GM10266 (cell line): ENCODE measurements around the gene ALDH1L2.

Experiments used
- DNase-seq: peaks from one replicate; pipeline ENCODE4 v3.0.0; 2012; ENCODE audit errors: extremely low spot score
- TF ChIP-seq, protein P1 (sequence below): IDR thresholded peaks from 2 replicates; pipeline ENCODE4 v1.5.1; 2012; ENCODE audit warnings: mild to moderate bottlenecking, low read depth; ENCODE audit not compliant: control insufficient read depth, insufficient read depth; ENCODE audit errors: missing control alignments

ALDH1L2 gene

DNA sequence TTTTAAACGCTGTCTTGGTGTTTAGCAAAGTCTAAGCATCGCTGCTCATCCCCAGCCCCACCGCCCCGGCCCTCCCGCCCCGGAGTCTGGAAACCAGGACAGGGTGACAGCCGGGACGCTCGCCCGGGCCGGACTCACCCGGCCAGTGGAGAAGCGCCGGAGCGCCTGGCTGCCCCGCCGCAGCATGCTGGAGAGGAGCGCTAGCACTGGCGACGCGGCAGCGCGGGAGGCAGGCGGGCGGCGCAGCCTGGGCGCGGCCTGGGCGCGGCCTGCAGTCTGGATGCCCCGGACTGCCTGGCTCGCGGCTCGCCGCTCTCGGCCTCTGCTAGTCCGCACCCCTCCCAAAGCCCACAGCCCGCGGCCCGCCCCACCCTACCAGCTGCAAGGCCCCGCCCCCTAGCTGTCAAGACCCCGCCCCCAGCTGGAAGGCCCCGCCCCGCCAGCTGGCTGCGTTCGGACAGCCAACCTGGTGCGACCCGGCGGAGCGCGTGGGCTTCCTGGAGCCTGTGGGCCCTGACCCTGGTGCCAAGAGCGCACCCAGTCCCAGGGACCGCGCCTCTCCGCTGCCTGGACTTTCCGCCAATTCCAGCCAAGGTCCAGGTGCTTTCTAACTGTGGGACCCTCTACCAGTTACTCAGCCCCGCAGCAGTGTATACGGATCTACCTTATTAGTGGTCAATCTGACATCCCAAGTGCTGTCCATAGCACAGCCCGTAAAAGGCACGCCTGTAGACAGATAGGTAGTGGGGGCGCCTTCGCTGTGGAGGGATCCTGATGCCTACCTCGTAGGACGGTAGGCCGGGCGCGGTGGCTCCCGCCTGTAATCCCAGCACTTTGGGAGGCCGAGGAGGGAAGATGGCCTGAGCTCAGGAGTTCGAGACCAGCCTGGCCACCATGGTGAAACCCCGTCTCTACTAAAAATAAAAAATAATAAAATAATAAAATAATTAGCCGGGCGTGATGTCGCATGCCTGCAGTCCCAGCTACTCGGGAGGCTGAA is at the start of gene ALDH1L2:
ALDH1L2 (minus strand) TSS at position 208 of the 1,000 bp plus-strand sequence; CDS start at position 186, 22 bp downstream.
- TF ChIP-seq, protein P1, sequence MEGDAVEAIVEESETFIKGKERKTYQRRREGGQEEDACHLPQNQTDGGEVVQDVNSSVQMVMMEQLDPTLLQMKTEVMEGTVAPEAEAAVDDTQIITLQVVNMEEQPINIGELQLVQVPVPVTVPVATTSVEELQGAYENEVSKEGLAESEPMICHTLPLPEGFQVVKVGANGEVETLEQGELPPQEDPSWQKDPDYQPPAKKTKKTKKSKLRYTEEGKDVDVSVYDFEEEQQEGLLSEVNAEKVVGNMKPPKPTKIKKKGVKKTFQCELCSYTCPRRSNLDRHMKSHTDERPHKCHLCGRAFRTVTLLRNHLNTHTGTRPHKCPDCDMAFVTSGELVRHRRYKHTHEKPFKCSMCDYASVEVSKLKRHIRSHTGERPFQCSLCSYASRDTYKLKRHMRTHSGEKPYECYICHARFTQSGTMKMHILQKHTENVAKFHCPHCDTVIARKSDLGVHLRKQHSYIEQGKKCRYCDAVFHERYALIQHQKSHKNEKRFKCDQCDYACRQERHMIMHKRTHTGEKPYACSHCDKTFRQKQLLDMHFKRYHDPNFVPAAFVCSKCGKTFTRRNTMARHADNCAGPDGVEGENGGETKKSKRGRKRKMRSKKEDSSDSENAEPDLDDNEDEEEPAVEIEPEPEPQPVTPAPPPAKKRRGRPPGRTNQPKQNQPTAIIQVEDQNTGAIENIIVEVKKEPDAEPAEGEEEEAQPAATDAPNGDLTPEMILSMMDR: no peak

DNA sequence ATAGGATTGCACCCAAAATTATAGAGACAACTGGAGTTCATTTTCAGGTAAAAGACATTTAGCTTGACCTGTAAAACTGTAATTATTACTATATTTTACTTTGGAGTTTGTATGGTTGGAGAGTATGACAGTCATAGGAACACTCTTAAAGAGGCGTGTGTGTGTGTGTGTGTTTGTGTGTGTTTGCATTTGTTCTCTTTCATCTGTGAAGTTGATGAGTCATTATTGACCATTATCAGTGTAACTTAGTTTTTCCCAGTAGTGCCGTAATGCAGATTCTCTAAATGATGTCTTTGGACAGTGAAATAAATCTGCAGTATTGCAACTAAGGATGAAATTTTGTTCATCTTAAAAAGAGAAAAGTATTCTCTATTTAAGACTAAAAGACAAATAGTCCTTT is 36.3 kb upstream of the ALDH1L2 start:
- DNase-seq: no peak
- TF ChIP-seq, protein P1: no peak

More for the DNA sequence above, at the start of gene ALDH1L2:
- DNase-seq: peak; percentile 76

DNA sequence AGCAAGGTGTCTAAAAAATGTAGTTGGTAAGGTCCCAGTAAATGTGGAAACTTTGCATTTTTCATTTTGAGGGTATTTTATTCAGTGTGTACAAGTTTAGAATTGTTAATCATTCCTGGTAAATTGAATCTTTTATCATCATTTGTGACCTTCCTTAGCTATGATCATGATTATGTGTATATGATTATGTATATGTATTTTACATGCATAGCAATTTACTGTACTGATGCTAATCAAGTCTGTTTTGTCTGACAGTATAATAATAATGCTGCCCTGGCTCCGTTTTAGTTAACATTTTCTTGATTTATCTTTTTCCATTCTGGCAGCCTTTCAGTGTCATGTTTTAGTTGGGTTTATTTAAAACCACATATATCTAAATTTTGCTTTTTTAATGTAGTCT is 32.7 kb upstream of the ALDH1L2 start:
- no peak for DNase-seq
- TF ChIP-seq, protein P1: no peak

GRCh38 chr12:105113094-105113493 is 28.8 kb upstream of the ALDH1L2 start:
- no peak for DNase-seq
- TF ChIP-seq, protein P1: no peak

DNA sequence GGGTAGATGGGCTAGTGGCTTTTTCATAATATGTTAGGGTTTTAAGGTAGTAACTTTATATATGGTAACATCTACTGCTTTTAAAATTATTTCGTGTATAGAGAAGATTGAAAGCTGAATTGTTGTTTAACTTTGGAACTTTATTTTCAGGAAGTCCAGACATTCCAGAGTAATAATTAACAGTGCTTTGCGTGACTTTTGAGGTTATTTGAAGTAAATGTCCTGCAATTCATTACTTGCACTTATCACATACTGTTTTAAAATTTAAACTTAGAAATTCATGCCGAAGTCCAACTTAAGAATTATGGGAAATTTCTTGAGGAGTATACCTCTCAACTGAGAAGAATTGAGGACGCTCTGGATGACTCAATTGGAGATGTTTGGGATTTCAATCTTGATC is 26.6 kb upstream of the ALDH1L2 start:
- DNase-seq: no peak
- TF ChIP-seq, protein P1: no peak

DNA sequence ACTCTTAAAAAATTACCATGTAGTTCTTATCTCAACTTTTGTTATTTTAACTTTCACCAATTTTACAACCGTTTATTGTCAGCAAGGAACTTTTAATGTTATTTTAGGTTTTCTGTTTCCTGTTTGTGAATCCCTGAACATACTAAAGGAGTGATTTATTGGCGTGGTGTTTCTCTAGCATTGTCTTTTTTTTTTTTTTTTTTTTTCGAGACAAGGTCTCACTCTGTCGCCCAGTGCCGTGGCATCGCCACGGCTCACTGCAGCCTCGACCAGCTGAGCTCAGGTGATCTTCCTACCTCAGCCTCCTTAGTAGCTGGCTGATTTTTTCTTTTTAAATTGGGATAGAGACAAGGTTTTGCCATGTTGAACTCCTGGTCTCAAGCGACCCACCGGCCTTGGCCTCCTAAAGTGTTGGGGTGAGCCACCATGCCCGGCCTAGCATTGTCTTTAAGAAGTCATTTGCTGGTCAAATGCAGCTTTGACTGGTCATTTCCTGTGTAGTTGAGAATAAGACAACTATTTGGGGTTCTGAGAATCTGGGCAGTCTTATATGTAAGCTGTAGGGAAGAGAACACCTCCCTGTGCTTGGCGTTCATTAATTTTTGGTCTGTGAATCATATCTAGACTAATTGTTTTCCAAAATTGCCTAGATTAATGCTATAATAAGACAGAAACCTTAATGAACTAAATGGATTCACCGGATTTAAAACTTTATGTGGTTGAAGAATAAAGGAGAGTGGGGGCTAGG is 25.4 kb upstream of the ALDH1L2 start:
- DNase-seq: peak; percentile 28

More for the DNA sequence above, 25.4 kb upstream of the ALDH1L2 start:
- TF ChIP-seq, protein P1: no peak
